A549 treated with Hydrocortisone at 1 μM for 4 hours (cell line): Measurements from ENCODE around the gene SUGT1. TPM values are rescaled to one million over a fixed set of nuclear protein-coding genes. Genes with fewer than 3 reads are reported as not detected.

Experiments used
- total RNA-seq: library from RNA; stranded (reverse); fragments of 200-300 nt; extraction: Qiagen RNA extraction; gene quantifications from 5 replicates; pipeline ENCODE4 v1.2.3, GENCODE V29; 2022

Gene SUGT1
- total RNA-seq: 39.7 to 47.3 TPM (median 40.8 TPM) in 5 replicates

GRCh38 chr13:52652196-52652979, at the start of gene SUGT1:
Gene SUGT1, plus strand, starts transcription at chr13:52652836. Its CDS starts 85 bp downstream, at chr13:52652921.

GRCh38 chr13:52642131-52642530, 10.5 kb upstream of the SUGT1 start, which contains the start of gene HNRNPA1L2:
Gene HNRNPA1L2, plus strand, starts transcription at chr13:52642431. Its CDS starts 62 bp downstream, at chr13:52642493.

GRCh38 chr13:52739468-52740071, 86.9 kb downstream of the SUGT1 start, which contains the start of gene CNMD:
Gene CNMD, minus strand, starts transcription at chr13:52739820. Its CDS starts 119 bp downstream, at chr13:52739701.

Other genes with a start within 250 kb of the SUGT1 start
- gene THSD1, start 246.7 kb upstream of the SUGT1 start, total RNA-seq: 5.2 to 6.7 TPM (median 6.1 TPM) in 5 replicates
- gene VPS36, start 202.2 kb upstream of the SUGT1 start, total RNA-seq: 11.2 to 14.4 TPM (median 12.9 TPM) in 5 replicates
- 23.6 to 37.7 TPM (median 29.2 TPM) in 5 replicates for gene CKAP2, start 197.4 kb upstream of the SUGT1 start, total RNA-seq
- gene HNRNPA1L2, start 10.4 kb upstream of the SUGT1 start, total RNA-seq: 5.2 to 6.9 TPM (median 5.8 TPM) in 5 replicates
- not detected in 5 replicates for gene CNMD, start 87.0 kb downstream of the SUGT1 start, total RNA-seq
- not detected in 5 replicates for gene PCDH8, start 195.8 kb downstream of the SUGT1 start, total RNA-seq